ENCODE data around the gene KRTAP9-7.
A peak's percentile ranks its signal among the peaks of the same experiment; 100 is the strongest.

The KRTAP9-7 gene

GRCh38 chr17:41271858-41272257, 3.6 kb upstream of the KRTAP9-7 start:
- no peak for DNase-seq (ENCODE audit: low read depth)

GRCh38 chr17:41278176-41278955, 2.9 kb downstream of the KRTAP9-7 start:
- no peak for DNase-seq (ENCODE audit: low read depth)

GRCh38 chr17:41284043-41284442, 8.5 kb downstream of the KRTAP9-7 start:
- DNase-seq (ENCODE audit: low read depth) = no peak

- DNase-seq (ENCODE audit: low read depth) = no peak
Observed at GRCh38 chr17:41284546-41284945, 9.0 kb downstream of the KRTAP9-7 start.

GRCh38 chr17:41287050-41287449, 11.6 kb downstream of the KRTAP9-7 start:
- no peak for DNase-seq (ENCODE audit: low read depth)

GRCh38 chr17:41294016-41294415, 18.5 kb downstream of the KRTAP9-7 start:
- DNase-seq (ENCODE audit: low read depth) = no peak

GRCh38 chr17:41296846-41297245, 21.3 kb downstream of the KRTAP9-7 start:
- DNase-seq (ENCODE audit: low read depth) = no peak

GRCh38 chr17:41298458-41299135, 23.1 kb downstream of the KRTAP9-7 start:
- DNase-seq (ENCODE audit: low read depth) = no peak

- no peak for DNase-seq (ENCODE audit: low read depth)
Observed at GRCh38 chr17:41301204-41301790, 25.8 kb downstream of the KRTAP9-7 start.

GRCh38 chr17:41301916-41302901, 26.7 kb downstream of the KRTAP9-7 start, which contains the start of gene KRTAP29-1:
Gene KRTAP29-1 (minus strand): TSS chr17:41302851. CDS start chr17:41302851, 0 bp downstream.
- DNase-seq (ENCODE audit: low read depth) = no peak

- DNase-seq (ENCODE audit: low read depth) = no peak
Observed at GRCh38 chr17:41302981-41303380, 27.5 kb downstream of the KRTAP9-7 start.

- DNase-seq (ENCODE audit: low read depth) = no peak
Observed at GRCh38 chr17:41304091-41304490, 28.6 kb downstream of the KRTAP9-7 start.

GRCh38 chr17:41307647-41308046, 32.1 kb downstream of the KRTAP9-7 start:
- no peak for DNase-seq (ENCODE audit: low read depth)

GRCh38 chr17:41308251-41308917, 32.9 kb downstream of the KRTAP9-7 start:
- DNase-seq (ENCODE audit: low read depth) = peak; percentile 33

GRCh38 chr17:41308918-41309359, 33.4 kb downstream of the KRTAP9-7 start, which contains the start of gene KRTAP16-1:
Gene KRTAP16-1 (minus strand): TSS chr17:41309309. CDS start chr17:41309253, 56 bp downstream.
- DNase-seq (ENCODE audit: low read depth) = peak; percentile 16

GRCh38 chr17:41311111-41311510, 35.6 kb downstream of the KRTAP9-7 start:
- no peak for DNase-seq (ENCODE audit: low read depth)

GRCh38 chr17:41315204-41315794, 39.8 kb downstream of the KRTAP9-7 start, which contains the start of gene KRTAP17-1:
Gene KRTAP17-1 (minus strand): TSS chr17:41315710. CDS start chr17:41315650, 60 bp downstream.
- no peak for DNase-seq (ENCODE audit: low read depth)

GRCh38 chr17:41315814-41316445, 40.4 kb downstream of the KRTAP9-7 start:
- no peak for DNase-seq (ENCODE audit: low read depth)

- DNase-seq (ENCODE audit: low read depth) = no peak
Observed at GRCh38 chr17:41318231-41318630, 42.7 kb downstream of the KRTAP9-7 start.

Data from activated T-helper 9 cell treated with anti-CD3 and anti-CD28 coated beads, Interleukin-2, amount 50 U/mL, for 16 hours (primary cell).